ENCODE results near the gene VCAN. TPM values are rescaled to one million over a fixed set of nuclear protein-coding genes. Genes with fewer than 3 reads are reported as not detected.

Gene VCAN
- total and polyA plus RNA-seq, 10 donors, result 1.8 to 442 (median 72.2) TPM

- Histone ChIP-seq H3K4me1 (no peaks in the 10 kb centered on the region), H3K27me3 (replicated peaks in 1 of 7) (no peaks in the 10 kb centered on the region), H3K9me3 (peaks cover 0 to 6% (median 0%) of the 10 kb centered on the region in 8 donors), H3K27ac (no peak overlapping the region), H3K4me3 (no peak overlapping the region), H3K36me3 (no peaks in the 10 kb centered on the region)
- DNase-seq, result no peak
- WGBS, 5 donors, result 44 to 57% (median 50%) methylated on average over 4 of the region's 4 CpGs
- intact Hi-C loops (cut with DNase I; ENCODE audit: low total_unique reads), result no loop called here
- TF ChIP-seq POLR2A (IDR thresholded peaks at IDR 0.05), result no peak
- TF ChIP-seq CTCF (IDR thresholded peaks at IDR 0.05 in 8 of 11, conservative IDR thresholded peaks at IDR 0.05 in 3 of 11), result no peak
- TF ChIP-seq POLR2AphosphoS5 (IDR thresholded peaks at IDR 0.05), result no peak
Observed at GRCh38 chr5:83577036-83577636, 105.6 kb downstream of the VCAN start.

DNA sequence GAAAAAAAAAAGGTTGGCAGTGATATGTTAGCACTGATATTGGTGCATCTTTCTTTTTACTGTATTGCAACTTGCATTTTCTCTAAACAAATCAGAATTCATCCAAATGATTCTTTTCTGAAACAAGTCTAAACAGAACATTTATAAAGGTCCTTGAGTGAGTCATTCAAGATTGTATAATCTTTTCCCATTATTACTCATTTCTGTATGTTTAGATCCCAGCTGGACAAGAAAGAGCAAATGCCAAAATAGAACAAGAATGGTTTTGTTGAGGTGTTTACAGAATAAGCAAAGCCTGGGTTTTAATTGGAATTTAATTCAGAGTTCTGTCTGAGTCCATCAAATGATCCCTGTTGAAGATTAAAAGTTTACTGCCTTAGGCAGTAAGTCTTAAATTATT lies 112.3 kb downstream of the VCAN start:
- intact Hi-C loops (cut with DNase I; ENCODE audit: low total_unique reads), result no loop called here
- Histone ChIP-seq H3K27ac (no peak overlapping the region), H3K9me3 (no peaks in the 10 kb centered on the region), H3K4me3 (no peak overlapping the region), H3K27me3 (replicated peaks in 1 of 7) (no peaks in the 10 kb centered on the region), H3K36me3 (no peaks in the 10 kb centered on the region), H3K4me1 (no peaks in the 10 kb centered on the region)
- DNase-seq, result no peak
- TF ChIP-seq CTCF (IDR thresholded peaks at IDR 0.05 in 8 of 11, conservative IDR thresholded peaks at IDR 0.05 in 3 of 11), result no peak

GRCh38 chr5:83586874-83587776 lies 115.6 kb downstream of the VCAN start:
- Histone ChIP-seq H3K27ac (no peak overlapping the region), H3K36me3 (no peaks in the 10 kb centered on the region), H3K27me3 (replicated peaks in 1 of 7) (no peaks in the 10 kb centered on the region), H3K9me3 (no peaks in the 10 kb centered on the region), H3K4me1 (no peaks in the 10 kb centered on the region), H3K4me3 (no peak overlapping the region)
- TF ChIP-seq POLR2AphosphoS5 (IDR thresholded peaks at IDR 0.05) (no peak), POLR2A (IDR thresholded peaks at IDR 0.05) (no peak), CTCF (IDR thresholded peaks at IDR 0.05 in 8 of 11, conservative IDR thresholded peaks at IDR 0.05 in 3 of 11) (no peak)
- 57 to 73% (median 67%) methylated on average over 3 of the region's 3 CpGs for WGBS, 5 donors
- no peak for DNase-seq
- intact Hi-C loops (cut with DNase I; ENCODE audit: low total_unique reads), result no loop called here

GRCh38 chr5:83589786-83590185 lies 118.2 kb downstream of the VCAN start:
- 91 to 98% (median 93%) methylated on average over 1 of the region's 1 CpG for WGBS, 5 donors
- DNase-seq, result no peak
- H3K9me3 ChIP-seq, result no peaks in the 10 kb centered on the region
- no peaks in the 10 kb centered on the region for H3K36me3 ChIP-seq
- H3K27ac ChIP-seq, result no peak overlapping the region
- H3K27me3 ChIP-seq (replicated peaks in 1 of 7), result no peaks in the 10 kb centered on the region
- H3K4me3 ChIP-seq, result no peak overlapping the region
- TF ChIP-seq POLR2AphosphoS5 (IDR thresholded peaks at IDR 0.05) (no peak), CTCF (IDR thresholded peaks at IDR 0.05 in 8 of 11, conservative IDR thresholded peaks at IDR 0.05 in 3 of 11) (no peak), POLR2A (IDR thresholded peaks at IDR 0.05) (no peak)
- intact Hi-C loops (cut with DNase I; ENCODE audit: low total_unique reads), result no loop called here
- no peaks in the 10 kb centered on the region for H3K4me1 ChIP-seq

All from spleen (tissue), 11 donors.